Activated T-helper 9 cell treated with anti-CD3 and anti-CD28 coated beads, Interleukin-2, amount 50 U/mL, for 16 hours (primary cell): Measurements from ENCODE around the gene DNAH3.
"Not testable (repeated sequence)": the region's sequence is repeated elsewhere in the genome, so short reads cannot be mapped to it uniquely, and the experiment has no call there.

Source experiments
- DNase-seq: peaks from one replicate; pipeline ENCODE4 v3.0.0-alpha.2; 2020; ENCODE audit warnings: low read depth

DNAH3 gene

GRCh38 chr16:20940871-20941635, 209.6 kb downstream of the DNAH3 start:
- no peak for DNase-seq

- no peak for DNase-seq
Observed at GRCh38 chr16:20939611-20940010, 211.0 kb downstream of the DNAH3 start.

GRCh38 chr16:20938426-20938825, 212.2 kb downstream of the DNAH3 start:
- DNase-seq: no peak

GRCh38 chr16:20937736-20938135, 212.9 kb downstream of the DNAH3 start:
- no peak for DNase-seq

GRCh38 chr16:20933589-20933988, 217.1 kb downstream of the DNAH3 start:
- no peak for DNase-seq

GRCh38 chr16:20931066-20931600, 219.5 kb downstream of the DNAH3 start:
- no peak for DNase-seq

GRCh38 chr16:20930365-20930690, 220.3 kb downstream of the DNAH3 start:
- no peak for DNase-seq

- DNase-seq: not testable (repeated sequence)
Observed at GRCh38 chr16:20929676-20930364, 220.8 kb downstream of the DNAH3 start.

- DNase-seq: no peak
Observed at GRCh38 chr16:20928774-20929411, 221.8 kb downstream of the DNAH3 start.

GRCh38 chr16:20925751-20926150, 224.9 kb downstream of the DNAH3 start:
- no peak for DNase-seq

GRCh38 chr16:20923876-20924275, 226.8 kb downstream of the DNAH3 start:
- DNase-seq: no peak

- no peak for DNase-seq
Observed at GRCh38 chr16:20920799-20921198, 229.8 kb downstream of the DNAH3 start.

- no peak for DNase-seq
Observed at GRCh38 chr16:20920091-20920490, 230.6 kb downstream of the DNAH3 start.

GRCh38 chr16:20918486-20919239, 232.0 kb downstream of the DNAH3 start:
- DNase-seq: no peak

GRCh38 chr16:20916942-20917341, 233.7 kb downstream of the DNAH3 start:
- DNase-seq: no peak

GRCh38 chr16:20916289-20916688, 234.4 kb downstream of the DNAH3 start:
- no peak for DNase-seq

GRCh38 chr16:20911361-20911760, 239.3 kb downstream of the DNAH3 start:
- no peak for DNase-seq

- DNase-seq: no peak
Observed at GRCh38 chr16:20910781-20911321, 239.8 kb downstream of the DNAH3 start.

GRCh38 chr16:20906341-20907255, 244.0 kb downstream of the DNAH3 start:
- no peak for DNase-seq

GRCh38 chr16:20905576-20905975, 245.1 kb downstream of the DNAH3 start:
- no peak for DNase-seq
